Mammary epithelial cell (primary cell): ENCODE results near the gene TSHR.

Experiments used
- EZH2 ChIP-seq: IDR thresholded peaks from 2 replicates; pipeline ENCODE4 v1.6.1; 2012; ENCODE audit warnings: low read length, inconsistent platforms, borderline replicate concordance
- TF ChIP-seq, protein P1 (sequence below), 2 donors: IDR thresholded peaks in 1 of 2; conservative IDR thresholded peaks in 1 of 2; 2 replicates each; pipeline ENCODE4 v1.5.1; 2011 to 2012; ENCODE audit warnings: inconsistent platforms in 2 of 2, low read length in 2 of 2, mild to moderate bottlenecking in 2 of 2, control low read depth in 1 of 2, low read depth in 1 of 2; ENCODE audit not compliant: insufficient read depth in 1 of 2; ENCODE audit errors: extremely low read depth in 1 of 2

- TF ChIP-seq, protein P1, sequence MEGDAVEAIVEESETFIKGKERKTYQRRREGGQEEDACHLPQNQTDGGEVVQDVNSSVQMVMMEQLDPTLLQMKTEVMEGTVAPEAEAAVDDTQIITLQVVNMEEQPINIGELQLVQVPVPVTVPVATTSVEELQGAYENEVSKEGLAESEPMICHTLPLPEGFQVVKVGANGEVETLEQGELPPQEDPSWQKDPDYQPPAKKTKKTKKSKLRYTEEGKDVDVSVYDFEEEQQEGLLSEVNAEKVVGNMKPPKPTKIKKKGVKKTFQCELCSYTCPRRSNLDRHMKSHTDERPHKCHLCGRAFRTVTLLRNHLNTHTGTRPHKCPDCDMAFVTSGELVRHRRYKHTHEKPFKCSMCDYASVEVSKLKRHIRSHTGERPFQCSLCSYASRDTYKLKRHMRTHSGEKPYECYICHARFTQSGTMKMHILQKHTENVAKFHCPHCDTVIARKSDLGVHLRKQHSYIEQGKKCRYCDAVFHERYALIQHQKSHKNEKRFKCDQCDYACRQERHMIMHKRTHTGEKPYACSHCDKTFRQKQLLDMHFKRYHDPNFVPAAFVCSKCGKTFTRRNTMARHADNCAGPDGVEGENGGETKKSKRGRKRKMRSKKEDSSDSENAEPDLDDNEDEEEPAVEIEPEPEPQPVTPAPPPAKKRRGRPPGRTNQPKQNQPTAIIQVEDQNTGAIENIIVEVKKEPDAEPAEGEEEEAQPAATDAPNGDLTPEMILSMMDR (conservative IDR thresholded peaks at IDR 0.05 in 1 of 2, IDR thresholded peaks at IDR 0.05 in 1 of 2; ENCODE audit: extremely low read depth in 1 of 2, insufficient read depth in 1 of 2, low read depth in 1 of 2, low read length in 2 of 2), result no peak
- no peak for TF ChIP-seq EZH2
Measured at GRCh38 chr14:81125536-81125935, 170.1 kb downstream of the TSHR start.
